ENCODE data around the gene OBI1.

GRCh38 chr13:78595495-78596398 is 63.2 kb downstream of the OBI1 start:
- TF ChIP-seq CTCF (IDR thresholded peaks at IDR 0.05; ENCODE audit: low read length) (no peak), EZH2 (optimal IDR thresholded peaks at IDR 0.05; ENCODE audit: low read depth, low read length) (no peak), EZH2phosphoT487 (IDR thresholded peaks at IDR 0.05; ENCODE audit: low read length) (no peak)

Data from MM.1S (cell line).